RWPE1 (cell line): ENCODE measurements around the gene DUS1L.

Experiments
- CTCF ChIA-PET: fragments of 350-600 bp; sonication (Branson Sonifier 250); formaldehyde crosslinking; extraction: SDS; loops from one replicate; lab custom pipeline; 2021; lab: Yijun Ruan, JAX
- POLR2A ChIA-PET: fragments of 400-600 bp; formaldehyde crosslinking; extraction: SDS; loops from one replicate; lab custom pipeline; 2020; ENCODE audit warnings: antibody characterized with exemption; ENCODE audit not compliant: low non-redundant PET; lab: Yijun Ruan, JAX
- DNase-seq: peaks from one replicate; pipeline ENCODE4 v3.0.0; 2012; ENCODE audit warnings: low spot score
- H3K27ac ChIP-seq: fragments of 450-650 bp; 2 replicates; pipeline ENCODE4 v1.5.1; 2017
- CTCF ChIP-seq: fragments of 450-650 bp; conservative IDR thresholded peaks from 2 replicates; pipeline ENCODE4 v1.5.1; 2017; ENCODE audit warnings: low read depth, mild to moderate bottlenecking

Gene DUS1L

DNA sequence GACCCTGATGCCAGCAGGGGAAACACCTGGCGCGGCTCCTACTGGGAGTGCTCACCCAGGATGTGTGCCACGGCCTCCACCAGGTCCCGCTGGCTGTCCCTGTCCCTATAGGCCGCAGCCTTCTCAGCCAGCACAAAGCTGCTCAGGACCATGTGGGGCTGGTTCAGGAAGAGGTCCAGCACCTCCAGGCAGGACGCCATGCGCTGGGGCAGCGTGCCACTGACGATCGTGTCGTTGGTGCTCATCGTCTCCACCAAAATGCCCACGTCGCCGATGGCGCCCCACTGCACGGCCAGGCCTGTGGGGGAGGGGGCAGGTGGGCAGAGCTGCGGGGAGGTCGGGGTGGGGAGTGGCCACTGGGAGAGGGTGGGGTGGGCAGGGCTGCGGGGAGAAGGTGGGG lies 15.9 kb upstream of the DUS1L start:
- peak overlapping the region; percentile 8; the same call in 1 of the 2 replicates for H3K27ac ChIP-seq
- POLR2A ChIA-PET: no interaction called here
- no peak for TF ChIP-seq CTCF
- CTCF ChIA-PET: interaction anchor here (0.6 to 0.9 kb wide), 2 partner anchors 28 to 51 kb away, joined by 3 read pairs; no protein-coding TSS in a partner anchor
- no peak for DNase-seq

- ChIA-PET CTCF (interaction anchor here (0.9 to 1.2 kb wide), 2 partner anchors 50 to 51 kb away, joined by 3 read pairs; no protein-coding TSS in a partner anchor), POLR2A (no interaction called here)
- no peak for DNase-seq
- no peak for TF ChIP-seq CTCF
- H3K27ac ChIP-seq: peak overlapping the region; percentile 8
Measured at GRCh38 chr17:82080789-82081464, 15.3 kb upstream of the DUS1L start.

DNA sequence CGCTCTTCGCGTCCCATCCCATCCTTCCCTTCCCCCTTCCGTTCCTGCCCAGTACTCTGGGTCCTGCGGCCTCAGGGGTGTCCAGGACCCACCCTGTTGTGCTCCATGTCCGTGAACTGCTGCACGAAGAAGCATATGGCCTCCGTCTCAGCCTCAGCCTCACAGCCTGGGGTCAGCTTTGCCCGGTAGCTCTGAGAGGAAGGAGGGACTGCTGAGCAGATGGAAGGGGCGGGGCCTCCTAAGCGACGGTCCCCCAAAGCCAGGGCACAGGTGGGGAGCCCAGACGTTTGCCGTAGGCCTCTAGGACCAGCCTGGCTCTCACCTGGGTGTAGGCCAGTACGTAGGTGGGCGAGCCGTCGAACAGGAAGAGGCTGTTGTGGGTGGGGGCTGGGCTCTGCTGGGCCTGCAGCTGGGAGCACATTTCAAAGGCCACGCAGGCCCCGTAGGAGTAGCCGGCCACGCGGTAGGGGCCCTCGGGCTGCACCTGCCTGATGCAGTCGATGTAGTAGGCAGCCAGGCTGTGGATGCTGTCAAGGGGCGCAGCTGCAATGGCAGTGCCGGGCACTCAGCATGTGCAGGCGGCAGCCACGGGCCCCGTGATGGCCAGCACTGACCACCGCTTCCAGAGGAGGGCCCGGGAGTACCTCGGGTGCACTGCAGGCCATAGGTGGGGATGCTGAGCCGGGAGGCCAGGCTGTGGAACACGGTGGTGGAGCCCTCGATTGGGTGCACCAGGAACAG lies 14.6 kb upstream of the DUS1L start:
- CTCF ChIA-PET: interaction anchor here (0.9 to 1.2 kb wide), 2 partner anchors 50 kb away, joined by 3 read pairs; no protein-coding TSS in a partner anchor

GRCh38 chr17:82079001-82079677 lies 13.5 kb upstream of the DUS1L start:
- no peak overlapping the region for H3K27ac ChIP-seq
- POLR2A ChIA-PET: no interaction called here
- CTCF ChIA-PET: interaction anchor here (0.6 to 0.7 kb wide), 2 partner anchors 127 to 132 kb away, joined by 3 to 4 read pairs; partner anchors contain the start of gene MYADML2
- no peak for DNase-seq
- no peak for TF ChIP-seq CTCF

More for the DNA sequence above, 14.6 kb upstream of the DUS1L start:
- DNase-seq: no peak
- peak overlapping the region; percentile 8 for H3K27ac ChIP-seq
- TF ChIP-seq CTCF: no peak
- POLR2A ChIA-PET: no interaction called here

DNA sequence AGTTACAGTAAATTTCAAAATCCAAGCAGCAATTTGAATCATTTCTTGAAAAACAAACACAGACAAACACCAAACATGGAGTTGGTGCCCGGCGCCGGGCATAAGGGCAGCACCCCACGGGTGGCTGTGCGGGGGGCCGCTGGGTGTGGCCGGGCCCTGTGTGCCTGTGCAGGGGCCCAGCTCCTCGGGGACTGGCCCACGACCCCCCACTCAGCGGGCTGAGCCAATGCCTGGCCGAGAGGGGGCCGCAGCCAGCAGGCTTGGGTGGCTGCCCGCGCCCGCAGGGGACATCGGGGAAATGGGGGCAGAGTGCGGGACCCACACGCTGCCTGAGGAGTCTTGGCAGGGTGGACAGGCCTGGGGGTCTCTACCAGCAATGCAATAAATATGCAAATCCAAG lies 12.8 kb upstream of the DUS1L start:
- ChIA-PET CTCF (interaction anchor here (0.6 to 0.7 kb wide), 2 partner anchors 26 to 132 kb away, joined by 3 to 4 read pairs; partner anchors contain the start of gene MYADML2), POLR2A (no interaction called here)
- no peak for TF ChIP-seq CTCF
- peak overlapping the region; percentile 67 for H3K27ac ChIP-seq
- DNase-seq: no peak
